ENCODE data around the gene IRF9. TPM values are rescaled to one million over a fixed set of nuclear protein-coding genes. Genes with fewer than 3 reads are reported as not detected.

The IRF9 gene
- total and polyA plus RNA-seq, 2 of the 13 experiments (the other 11 are each of a cell fraction or from before 2014, with no cell fraction given): 14.9 to 49.7 TPM

- TF ChIP-seq ZNF747 (CRISPR knock-in tag; IDR thresholded peaks at IDR 0.05; ENCODE audit: borderline replicate concordance) (no peak), ZNF720 (CRISPR knock-in tag; IDR thresholded peaks at IDR 0.05) (0 out of 2 replicates have a peak, but pooled peaks have one; percentile 13), ZNF335 (CRISPR knock-in tag; IDR thresholded peaks at IDR 0.05) (peak; percentile 76; the same call in 1 of the 2 replicates), KLF13 (CRISPR knock-in tag; IDR thresholded peaks at IDR 0.05) (peak; percentile 97), FOXO4 (CRISPR knock-in tag; conservative IDR thresholded peaks at IDR 0.05) (no peak), SMAD1 (CRISPR knock-in tag; IDR thresholded peaks at IDR 0.05; ENCODE audit: borderline replicate concordance, low read depth) (no peak), ZNF225 (CRISPR knock-in tag; IDR thresholded peaks at IDR 0.05) (peak; percentile 74), WIZ (CRISPR knock-in tag; IDR thresholded peaks at IDR 0.05) (no peak; the same call in 1 of the 2 replicates), ETV6 (CRISPR knock-in tag; conservative IDR thresholded peaks at IDR 0.05) (0 out of 2 replicates have a peak, but pooled peaks have one; percentile 24), HIVEP1 (CRISPR knock-in tag; IDR thresholded peaks at IDR 0.05) (0 out of 2 replicates have a peak, but pooled peaks have one; percentile 42), ATF1 (CRISPR knock-in tag; IDR thresholded peaks at IDR 0.05) (no peak), LRRFIP1 (CRISPR knock-in tag; conservative IDR thresholded peaks at IDR 0.05) (0 out of 2 replicates have a peak, but pooled peaks have one; percentile 20), CAMTA2 (CRISPR knock-in tag; IDR thresholded peaks at IDR 0.05; ENCODE audit: borderline replicate concordance) (peak; percentile 18; the same call in 1 of the 2 replicates), JUN (CRISPR knock-in tag; IDR thresholded peaks at IDR 0.05) (peak; percentile 60; the same call in 1 of the 2 replicates), MZF1 (CRISPR knock-in tag; IDR thresholded peaks at IDR 0.05; ENCODE audit: borderline replicate concordance) (peak; percentile 87; the same call in 1 of the 2 replicates), NCOA1 (CRISPR knock-in tag; IDR thresholded peaks at IDR 0.05) (no peak), ZBTB20 (CRISPR knock-in tag; IDR thresholded peaks at IDR 0.05; ENCODE audit: borderline replicate concordance, low read depth) (peak; percentile 51; the same call in 1 of the 2 replicates), BCLAF1 (IDR thresholded peaks at IDR 0.05) (no peak), BORCS8-MEF2B (CRISPR knock-in tag; IDR thresholded peaks at IDR 0.05) (0 out of 2 replicates have a peak, but pooled peaks have one; percentile 13), ZNF512 (CRISPR knock-in tag; IDR thresholded peaks at IDR 0.05) (peak; percentile 92)
These were observed 25.6 kb upstream of the IRF9 start (continued) for GRCh38 chr14:24135584-24135833.

Data from HepG2 (cell line).